OCI-LY3 (cell line): ENCODE data around the gene RWDD4.

Source experiments
- H2AFZ ChIP-seq: fragments of 200-600, 300-600 bp; shearing (Covaris generic); 2 replicates; pipeline ENCODE4 v1.6.0; 2014; ENCODE audit warnings: antibody characterized with exemption, low read depth, low read length
- H3K27ac ChIP-seq: fragments of 200-600, 300-600 bp; sonication (generic); 2 replicates; pipeline ENCODE4 v1.5.1; 2014; ENCODE audit warnings: mild to moderate bottlenecking, low read length, moderate library complexity, mixed read lengths
- H3K27me3 ChIP-seq: fragments of 200-600, 300-600 bp; sonication (generic); 2 replicates; pipeline ENCODE4 v1.6.1; 2014; ENCODE audit warnings: low read depth, low read length, mixed read lengths
- H3K36me3 ChIP-seq: fragments of 200-600, 300-600 bp; sonication (generic); replicated peaks from 2 replicates; pipeline ENCODE3; 2014; ENCODE audit warnings: low read depth, low read length, mixed read lengths
- H3K4me1 ChIP-seq: fragments of 300-600, 200-600 bp; sonication (generic); 2 replicates; pipeline ENCODE4 v1.6.1; 2014; ENCODE audit warnings: low read length, mixed read lengths
- H3K4me2 ChIP-seq: fragments of 200-600, 300-600 bp; sonication (generic); 2 replicates; pipeline ENCODE4 v1.6.1; 2014; ENCODE audit warnings: low read length, mixed read lengths
- H3K4me3 ChIP-seq: fragments of 300-600, 200-600 bp; sonication (generic); 2 replicates; pipeline ENCODE4 v1.5.1; 2014; ENCODE audit warnings: antibody characterized with exemption, mild to moderate bottlenecking, low read length, moderate library complexity
- H3K79me2 ChIP-seq: fragments of 300-600, 200-600 bp; shearing (Covaris generic); 2 replicates; pipeline ENCODE4 v1.6.1; 2014; ENCODE audit warnings: mild to moderate bottlenecking, low read length, mixed read lengths
- H3K9ac ChIP-seq: fragments of 300-600, 200-600 bp; shearing (Covaris generic); 2 replicates; pipeline ENCODE4 v1.6.0; 2014; ENCODE audit warnings: mild to moderate bottlenecking, low read length, moderate library complexity
- H3K9me3 ChIP-seq: fragments of 200-600, 300-600 bp; shearing (Covaris generic); 2 replicates; pipeline ENCODE4 v1.6.1; 2014; ENCODE audit warnings: low read length, mixed read lengths; ENCODE audit not compliant: insufficient read depth
- H4K20me1 ChIP-seq: fragments of 200-600, 300-600 bp; sonication (generic); 2 replicates; pipeline ENCODE4 v1.6.1; 2016; ENCODE audit warnings: low read length, mixed read lengths; ENCODE audit not compliant: insufficient read depth
- CTCF ChIP-seq: fragments of 200-600, 300-600 bp; sonication (generic); IDR thresholded peaks from 2 replicates; pipeline ENCODE4 v1.5.1; 2014; ENCODE audit warnings: antibody characterized with exemption, low read length, low read depth
- EZH2phosphoT487 ChIP-seq: fragments of 200-600 bp; shearing (Covaris generic); IDR thresholded peaks from 2 replicates; pipeline ENCODE4 v1.6.1; 2018; ENCODE audit warnings: antibody characterized with exemption, mixed run types, low read depth

The RWDD4 gene

DNA sequence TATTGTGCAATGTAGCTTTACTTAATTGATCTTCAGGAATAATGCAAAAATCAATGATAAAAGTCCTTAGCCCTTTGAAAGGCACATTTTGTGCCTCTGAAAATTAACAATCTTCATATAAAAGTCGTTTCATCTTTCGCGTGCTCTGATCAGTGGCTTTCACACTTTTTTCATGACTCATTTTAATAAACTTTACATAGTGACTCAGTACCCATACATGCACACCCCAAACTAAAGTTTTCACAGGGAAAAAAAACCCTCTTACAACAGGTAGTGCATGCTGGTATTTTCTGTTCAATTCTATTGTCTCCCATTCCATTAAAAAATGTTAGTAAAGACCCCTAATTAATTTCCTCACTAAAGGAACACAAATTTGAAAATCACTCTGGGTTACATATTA lies 21.5 kb downstream of the RWDD4 start:
- H3K4me1 ChIP-seq, result no peaks in the 10 kb centered on the region
- H3K79me2 ChIP-seq, result no peaks in the 10 kb centered on the region
- H3K27me3 ChIP-seq, result no peaks in the 10 kb centered on the region
- no peak overlapping the region for H3K27ac ChIP-seq
- no peak overlapping the region for H3K4me2 ChIP-seq
- H3K9ac ChIP-seq, result no peak overlapping the region
- H4K20me1 ChIP-seq, result no peaks in the 10 kb centered on the region
- no peak overlapping the region for H3K4me3 ChIP-seq
- no peaks in the 10 kb centered on the region for H3K36me3 ChIP-seq
- H2AFZ ChIP-seq, result no peak overlapping the region
- no peaks in the 10 kb centered on the region for H3K9me3 ChIP-seq
- TF ChIP-seq CTCF (no peak), EZH2phosphoT487 (no peak)

GRCh38 chr4:183636923-183637322 lies 22.1 kb downstream of the RWDD4 start:
- Histone ChIP-seq H3K27ac (no peak overlapping the region), H2AFZ (no peak overlapping the region), H3K79me2 (no peaks in the 10 kb centered on the region), H3K4me1 (no peaks in the 10 kb centered on the region), H3K9ac (no peak overlapping the region), H3K4me3 (no peak overlapping the region), H3K9me3 (no peaks in the 10 kb centered on the region), H4K20me1 (no peaks in the 10 kb centered on the region), H3K36me3 (no peaks in the 10 kb centered on the region), H3K4me2 (no peak overlapping the region), H3K27me3 (no peaks in the 10 kb centered on the region)
- no peak for TF ChIP-seq EZH2phosphoT487
- no peak for TF ChIP-seq CTCF

DNA sequence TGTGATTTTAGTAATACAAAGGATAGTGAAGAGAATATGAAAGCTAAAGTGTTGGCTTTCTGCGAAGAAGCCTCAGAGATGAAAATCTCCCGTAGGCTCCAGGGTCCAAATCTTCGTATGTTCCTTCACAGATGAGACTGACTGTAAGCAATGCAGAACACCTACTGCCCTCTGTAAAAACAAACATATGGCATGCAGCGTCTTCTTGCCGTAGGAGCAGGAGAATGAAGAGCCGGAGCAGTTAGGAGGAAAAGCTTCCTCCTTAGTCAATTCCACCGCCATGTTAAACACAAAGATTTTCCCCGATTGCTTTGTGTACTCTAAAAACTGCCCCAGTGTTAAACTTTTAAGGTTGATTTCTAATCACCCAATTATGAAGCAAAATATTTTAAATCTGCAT lies 22.5 kb downstream of the RWDD4 start:
- Histone ChIP-seq H3K4me1 (no peaks in the 10 kb centered on the region), H2AFZ (no peak overlapping the region), H3K9ac (no peak overlapping the region), H3K27ac (no peak overlapping the region), H3K9me3 (no peaks in the 10 kb centered on the region), H3K36me3 (no peaks in the 10 kb centered on the region), H4K20me1 (no peaks in the 10 kb centered on the region), H3K4me3 (no peak overlapping the region), H3K27me3 (no peaks in the 10 kb centered on the region), H3K4me2 (no peak overlapping the region), H3K79me2 (no peaks in the 10 kb centered on the region)
- no peak for TF ChIP-seq CTCF
- no peak for TF ChIP-seq EZH2phosphoT487

GRCh38 chr4:183635741-183636140 lies 23.2 kb downstream of the RWDD4 start:
- Histone ChIP-seq H3K79me2 (no peaks in the 10 kb centered on the region), H3K9ac (no peak overlapping the region), H3K9me3 (no peaks in the 10 kb centered on the region), H3K36me3 (no peaks in the 10 kb centered on the region), H3K4me1 (no peaks in the 10 kb centered on the region), H3K27ac (no peak overlapping the region), H3K27me3 (no peaks in the 10 kb centered on the region), H3K4me2 (no peak overlapping the region), H2AFZ (no peak overlapping the region), H3K4me3 (no peak overlapping the region), H4K20me1 (no peaks in the 10 kb centered on the region)
- TF ChIP-seq CTCF (no peak), EZH2phosphoT487 (no peak)
